HCT116 (cell line): ENCODE measurements around the gene IDUA. TPM values are rescaled to one million over a fixed set of nuclear protein-coding genes. Genes with fewer than 3 reads are reported as not detected.

Source experiments
- ATAC-seq: fragments of 200-7000 bp; cut with Tn5 transposase; 2 replicates; pipeline ENCODE4 v1.9.1; 2020; ENCODE audit warnings: mild to moderate bottlenecking, moderate library complexity
- BruUV-seq: library from RNA; stranded (reverse); fragments of 400-500 nt; replicated peaks from 2 replicates; lab custom pipeline; 2021; lab: Mats Ljungman, UMichigan
- CTCF ChIA-PET: fragments of 300-600 bp; sonication (Branson Sonifier 250); formaldehyde crosslinking; loops from one replicate; lab custom pipeline; 2021; ENCODE audit warnings: antibody characterized with exemption; lab: Charles Lee
- POLR2A ChIA-PET: fragments of 300-600, 350-600 bp; sonication (Branson Sonifier 250); formaldehyde crosslinking; loops from one replicate; lab custom pipeline; 2021; ENCODE audit warnings: antibody characterized with exemption; lab: Charles Lee
- RAD21 ChIA-PET, 2 experiments: fragments of 300-600 bp; sonication (Branson Sonifier 250); formaldehyde crosslinking; loops; one replicate each; lab custom pipeline; 2023; ENCODE audit warnings: low total read pairs in 2 of 2; ENCODE audit not compliant: uncharacterized antibody in 2 of 2, unreplicated experiment in 2 of 2, low non-redundant PET in 1 of 2; lab: Charles Lee
- DNase-seq: peaks from one replicate; pipeline ENCODE4 v3.0.0-alpha.2; 2010; ENCODE audit warnings: low read depth, low spot score
- H2AFZ ChIP-seq: fragments of 200-600 bp; shearing (Covaris generic), sonication (generic); 2 replicates; pipeline ENCODE4 v1.6.1; 2017; ENCODE audit warnings: low read depth, mixed run types, mixed read lengths, antibody characterized with exemption, low read length; ENCODE audit not compliant: poor library complexity, severe bottlenecking
- H3K27ac ChIP-seq: 2 replicates; pipeline ENCODE4 v1.5.1; 2012; ENCODE audit warnings: low read depth, low read length
- H3K27me3 ChIP-seq: fragments of 200-600 bp; sonication (generic); 2 replicates; pipeline ENCODE4 v1.6.1; 2016; ENCODE audit warnings: mixed run types, low read length, mixed read lengths; ENCODE audit not compliant: insufficient read depth
- H3K36me3 ChIP-seq, 2 experiments: fragments of 200-500 bp in 1 of 2; fragments of 200-600 bp in 1 of 2; sonication (Bioruptor generic) in 1 of 2; sonication (generic) in 1 of 2; 2 replicates each; pipeline versions ENCODE4 v1.5.1 to v1.6.1; 2014 to 2016; ENCODE audit warnings: low read length in 2 of 2, inconsistent platforms in 1 of 2, mixed read lengths in 1 of 2, mixed run types in 1 of 2; ENCODE audit not compliant: insufficient read depth in 2 of 2, control insufficient read depth in 1 of 2
- H3K4me1 ChIP-seq, 2 experiments: fragments of 200-600 bp in 1 of 2; sonication (generic) in 1 of 2; 2 replicates each; pipeline versions ENCODE4 v1.5.1 to v1.6.1; 2012 to 2017; ENCODE audit warnings: low read length in 2 of 2, inconsistent platforms in 1 of 2, mild to moderate bottlenecking in 1 of 2, mixed read lengths in 1 of 2, mixed run types in 1 of 2, moderate library complexity in 1 of 2; ENCODE audit not compliant: insufficient read depth in 2 of 2, control insufficient read depth in 1 of 2
- H3K4me2 ChIP-seq: fragments of 200-600 bp; sonication (generic); 2 replicates; pipeline ENCODE4 v1.6.1; 2017; ENCODE audit warnings: mixed run types, low read length, mixed read lengths
- H3K4me3 ChIP-seq, 2 experiments: fragments of 200-600 bp in 1 of 2; sonication (generic) in 1 of 2; replicated peaks in 1 of 2; 2 replicates each; pipeline ENCODE4 v1.5.1; 2011 to 2016; ENCODE audit warnings: low read length in 2 of 2, control low read depth in 1 of 2, low read depth in 1 of 2, mild to moderate bottlenecking in 1 of 2, mixed read lengths in 1 of 2, mixed run types in 1 of 2
- H3K79me2 ChIP-seq: fragments of 200-600 bp; sonication (generic); 2 replicates; pipeline ENCODE4 v1.6.1; 2017; ENCODE audit warnings: mild to moderate bottlenecking, mixed run types, low read length, moderate library complexity, mixed read lengths; ENCODE audit not compliant: insufficient read depth
- H3K9ac ChIP-seq: fragments of 200-600 bp; sonication (generic); 2 replicates; pipeline ENCODE4 v1.6.1; 2016; ENCODE audit warnings: low read length, mixed read lengths
- H3K9me2 ChIP-seq: fragments of 200-600 bp; sonication (generic), shearing (Covaris generic); 2 replicates; pipeline ENCODE4 v1.6.1; 2017; ENCODE audit warnings: mixed run types, mild to moderate bottlenecking, moderate library complexity; ENCODE audit not compliant: insufficient read depth
- H3K9me3 ChIP-seq, 2 experiments: fragments of 200-500 bp in 1 of 2; fragments of 200-600 bp in 1 of 2; sonication (Bioruptor generic) in 1 of 2; sonication (generic) in 1 of 2; 2 replicates each; pipeline ENCODE4 v1.6.1; 2014 to 2017; ENCODE audit warnings: low read length in 2 of 2, mixed read lengths in 2 of 2, inconsistent platforms in 1 of 2, low read depth in 1 of 2, mild to moderate bottlenecking in 1 of 2, mixed run types in 1 of 2, moderate library complexity in 1 of 2; ENCODE audit not compliant: control insufficient read depth in 1 of 2, insufficient read depth in 1 of 2
- H4K20me1 ChIP-seq: fragments of 200-600 bp; sonication (generic), shearing (Covaris generic); 2 replicates; pipeline ENCODE4 v1.6.1; 2017; ENCODE audit warnings: mixed run types, mild to moderate bottlenecking, moderate library complexity; ENCODE audit not compliant: insufficient read depth
- CBX3 ChIP-seq: IDR thresholded peaks from 2 replicates; pipeline ENCODE4 v1.6.1; 2012; ENCODE audit warnings: low read depth
- EGR1 ChIP-seq: IDR thresholded peaks from 2 replicates; pipeline ENCODE4 v1.6.1; 2012; ENCODE audit warnings: low read depth
- EZH2 ChIP-seq: fragments of 200-600 bp; sonication (generic); IDR thresholded peaks from 2 replicates; pipeline ENCODE4 v1.6.1; 2017; ENCODE audit warnings: antibody characterized with exemption, mixed run types
- FOSL1 ChIP-seq: IDR thresholded peaks from 2 replicates; pipeline ENCODE4 v1.6.1; 2012; ENCODE audit warnings: low read depth
- JUND ChIP-seq: IDR thresholded peaks from 2 replicates; pipeline ENCODE4 v1.6.1; 2012
- POLR2A ChIP-seq: IDR thresholded peaks from 2 replicates; pipeline ENCODE4 v1.7.0; 2011; ENCODE audit warnings: borderline replicate concordance; ENCODE audit not compliant: insufficient read depth, insufficient read length; ENCODE audit errors: extremely low read depth
- SIN3A ChIP-seq: IDR thresholded peaks from 2 replicates; pipeline ENCODE4 v1.6.1; 2012; ENCODE audit warnings: low read depth
- TCF7L2 ChIP-seq: IDR thresholded peaks from 2 replicates; pipeline ENCODE4 v1.7.0; 2011; ENCODE audit warnings: borderline replicate concordance, inconsistent platforms; ENCODE audit not compliant: insufficient read depth, insufficient read length; ENCODE audit errors: extremely low read depth
- ZFX ChIP-seq: fragments of 450-650 bp; IDR thresholded peaks from 2 replicates; pipeline ENCODE4 v1.6.1; 2017
- ZNF274 ChIP-seq: fragments of 200-500 bp; sonication (Bioruptor generic); IDR thresholded peaks from 2 replicates; pipeline ENCODE4 v1.6.1; 2014; ENCODE audit warnings: mild to moderate bottlenecking, low read depth, low read length, inconsistent platforms
- intact Hi-C: fragments of 100-400 bp; cut with micrococcal nuclease; formaldehyde crosslinking; loops from 2 replicates; pipeline ENCODE4 v1.10.0; 2022
- total RNA-seq: library from RNA; stranded (reverse); gene quantifications from one replicate; pipeline ENCODE4 v1.2.1, GENCODE V29; 2021; ENCODE audit not compliant: unreplicated experiment
- TF ChIP-seq, protein P1 (sequence below), 3 experiments: fragments of 200-600 bp in 1 of 3; sonication (generic) in 1 of 3; IDR thresholded peaks in 2 of 3; conservative IDR thresholded peaks in 1 of 3; 2 replicates each; pipeline ENCODE4 v1.5.1; 2012 to 2017; ENCODE audit warnings: low read depth in 2 of 3, low read length in 2 of 3, antibody characterized with exemption in 1 of 3, borderline replicate concordance in 1 of 3, control low read depth in 1 of 3, mild to moderate bottlenecking in 1 of 3, mixed read lengths in 1 of 3, mixed run types in 1 of 3, moderate library complexity in 1 of 3; ENCODE audit not compliant: insufficient read depth in 1 of 3
- TF ChIP-seq, protein P2 (sequence below): IDR thresholded peaks from 2 replicates; pipeline ENCODE4 v1.6.1; 2012
- TF ChIP-seq, protein P3 (sequence below): IDR thresholded peaks from 2 replicates; pipeline ENCODE4 v1.6.1; 2012

IDUA gene
- total RNA-seq, 1 experiment from 2014 or later = 28.2 TPM

DNA sequence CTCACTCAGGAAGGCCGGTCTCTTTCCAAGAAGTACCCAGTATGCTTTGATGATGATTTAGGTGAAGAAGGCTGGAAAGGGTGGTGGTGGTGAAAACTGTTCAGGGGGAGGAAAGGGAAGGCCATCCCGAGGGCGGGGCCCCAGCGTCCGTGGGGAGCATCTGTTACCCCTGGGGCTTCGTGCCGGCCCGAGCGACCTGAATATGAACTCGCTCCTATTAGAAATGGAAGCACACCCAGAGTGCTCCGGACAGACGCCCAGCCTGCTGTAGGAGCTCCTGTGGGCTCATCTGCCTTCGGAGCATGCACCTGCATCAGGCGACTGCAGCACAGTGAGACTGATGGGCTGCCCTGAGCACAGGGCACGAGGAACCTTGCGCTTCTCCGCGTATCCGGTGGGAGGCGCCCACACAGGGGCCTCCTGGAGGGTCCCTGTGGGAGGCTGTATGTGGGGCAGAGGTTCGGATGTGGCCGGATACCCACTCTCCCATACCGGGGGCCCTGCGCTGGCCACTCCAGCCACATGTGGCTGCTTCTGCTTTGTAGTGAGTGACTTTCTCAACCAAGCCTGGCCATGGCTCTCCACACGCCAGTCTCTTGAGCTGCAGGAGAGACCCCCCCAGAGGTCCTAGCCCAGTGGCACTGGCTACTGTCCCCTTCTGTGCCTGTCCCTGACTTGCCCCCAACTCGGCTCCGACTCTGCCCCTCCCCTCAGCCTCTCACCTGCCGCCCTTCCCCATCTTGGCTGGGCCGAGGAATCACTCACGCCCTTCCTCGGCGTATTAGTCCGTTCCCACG is 61.3 kb downstream of the IDUA start:
- Histone ChIP-seq H3K9me2 (no peaks in the 10 kb centered on the region), H3K9me3 (no peaks in the 10 kb centered on the region), H3K79me2 (no peaks in the 10 kb centered on the region), H3K4me1 (peaks cover 23 to 38% of the 10 kb centered on the region in 2 experiments), H4K20me1 (no peaks in the 10 kb centered on the region), H3K4me3 (no peak overlapping the region), H3K36me3 (no peaks in the 10 kb centered on the region), H3K27ac (no peak overlapping the region), H3K9ac (no peak overlapping the region), H3K4me2 (no peak overlapping the region)
- DNase-seq (no peak), ATAC-seq (no peak)
- intact Hi-C loops = no loop called here
- no TSS peak for BruUV-seq
- ChIA-PET RAD21 (no interaction called here), POLR2A (no interaction called here)
- TF ChIP-seq, protein P1, sequence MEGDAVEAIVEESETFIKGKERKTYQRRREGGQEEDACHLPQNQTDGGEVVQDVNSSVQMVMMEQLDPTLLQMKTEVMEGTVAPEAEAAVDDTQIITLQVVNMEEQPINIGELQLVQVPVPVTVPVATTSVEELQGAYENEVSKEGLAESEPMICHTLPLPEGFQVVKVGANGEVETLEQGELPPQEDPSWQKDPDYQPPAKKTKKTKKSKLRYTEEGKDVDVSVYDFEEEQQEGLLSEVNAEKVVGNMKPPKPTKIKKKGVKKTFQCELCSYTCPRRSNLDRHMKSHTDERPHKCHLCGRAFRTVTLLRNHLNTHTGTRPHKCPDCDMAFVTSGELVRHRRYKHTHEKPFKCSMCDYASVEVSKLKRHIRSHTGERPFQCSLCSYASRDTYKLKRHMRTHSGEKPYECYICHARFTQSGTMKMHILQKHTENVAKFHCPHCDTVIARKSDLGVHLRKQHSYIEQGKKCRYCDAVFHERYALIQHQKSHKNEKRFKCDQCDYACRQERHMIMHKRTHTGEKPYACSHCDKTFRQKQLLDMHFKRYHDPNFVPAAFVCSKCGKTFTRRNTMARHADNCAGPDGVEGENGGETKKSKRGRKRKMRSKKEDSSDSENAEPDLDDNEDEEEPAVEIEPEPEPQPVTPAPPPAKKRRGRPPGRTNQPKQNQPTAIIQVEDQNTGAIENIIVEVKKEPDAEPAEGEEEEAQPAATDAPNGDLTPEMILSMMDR (IDR thresholded peaks at IDR 0.05 in 2 of 3, conservative IDR thresholded peaks at IDR 0.05 in 1 of 3; ENCODE audit: borderline replicate concordance in 1 of 3, insufficient read depth in 1 of 3, low read depth in 2 of 3, low read length in 2 of 3) = no peak
- TF ChIP-seq EZH2 (no peak), POLR2A (no peak), ZNF274 (no peak), FOSL1 (no peak), TCF7L2 (no peak), CBX3 (no peak), SIN3A (no peak), JUND (no peak), EGR1 (no peak), ZFX (no peak)
- TF ChIP-seq, protein P2, sequence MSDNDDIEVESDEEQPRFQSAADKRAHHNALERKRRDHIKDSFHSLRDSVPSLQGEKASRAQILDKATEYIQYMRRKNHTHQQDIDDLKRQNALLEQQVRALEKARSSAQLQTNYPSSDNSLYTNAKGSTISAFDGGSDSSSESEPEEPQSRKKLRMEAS = no peak
- TF ChIP-seq, protein P3, sequence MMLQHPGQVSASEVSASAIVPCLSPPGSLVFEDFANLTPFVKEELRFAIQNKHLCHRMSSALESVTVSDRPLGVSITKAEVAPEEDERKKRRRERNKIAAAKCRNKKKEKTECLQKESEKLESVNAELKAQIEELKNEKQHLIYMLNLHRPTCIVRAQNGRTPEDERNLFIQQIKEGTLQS = no peak
- TF ChIP-seq, all 23 proteins: peak for 0
- H3K27me3 ChIP-seq = peaks cover 4% of the 10 kb centered on the region
- H2AFZ ChIP-seq = no peak overlapping the region
- CTCF ChIA-PET = interaction anchor here (1.1 kb wide), 1 partner anchor 61 kb away, joined by 3 read pairs; no protein-coding TSS in a partner anchor
